OCI-LY7 (cell line): ENCODE measurements around the gene USP15.

ENCODE experiments used
- CTCF ChIP-seq: fragments of 200-600 bp; sonication (generic); conservative IDR thresholded peaks from 2 replicates; pipeline ENCODE4 v1.5.1; 2014; ENCODE audit warnings: mild to moderate bottlenecking, antibody characterized with exemption, low read length, moderate library complexity, mixed read lengths
- EZH2phosphoT487 ChIP-seq: fragments of 200-600 bp; sonication (generic); IDR thresholded peaks from 2 replicates; pipeline ENCODE4 v1.6.1; 2018; ENCODE audit warnings: low read depth, borderline replicate concordance, mild to moderate bottlenecking, mixed run types, antibody characterized with exemption, low read length, moderate library complexity, mixed read lengths

GRCh38 chr12:62375603-62376002 is 115.4 kb downstream of the USP15 start:
- TF ChIP-seq CTCF (no peak), EZH2phosphoT487 (no peak)
